A549 treated with RU486 at 1 μM for 4 hours (cell line): ENCODE measurements around the gene NCF2. TPM values are rescaled to one million over a fixed set of nuclear protein-coding genes. Genes with fewer than 3 reads are reported as not detected.

Experiments
- total RNA-seq: library from RNA; stranded (reverse); fragments of 200-300 nt; extraction: Qiagen RNA extraction; gene quantifications from 5 replicates; pipeline ENCODE4 v1.2.3, GENCODE V29; 2022; ENCODE audit warnings: low read depth

Gene NCF2
- 2.3 to 3.4 TPM (median 2.8 TPM) in 5 replicates for total RNA-seq

DNA sequence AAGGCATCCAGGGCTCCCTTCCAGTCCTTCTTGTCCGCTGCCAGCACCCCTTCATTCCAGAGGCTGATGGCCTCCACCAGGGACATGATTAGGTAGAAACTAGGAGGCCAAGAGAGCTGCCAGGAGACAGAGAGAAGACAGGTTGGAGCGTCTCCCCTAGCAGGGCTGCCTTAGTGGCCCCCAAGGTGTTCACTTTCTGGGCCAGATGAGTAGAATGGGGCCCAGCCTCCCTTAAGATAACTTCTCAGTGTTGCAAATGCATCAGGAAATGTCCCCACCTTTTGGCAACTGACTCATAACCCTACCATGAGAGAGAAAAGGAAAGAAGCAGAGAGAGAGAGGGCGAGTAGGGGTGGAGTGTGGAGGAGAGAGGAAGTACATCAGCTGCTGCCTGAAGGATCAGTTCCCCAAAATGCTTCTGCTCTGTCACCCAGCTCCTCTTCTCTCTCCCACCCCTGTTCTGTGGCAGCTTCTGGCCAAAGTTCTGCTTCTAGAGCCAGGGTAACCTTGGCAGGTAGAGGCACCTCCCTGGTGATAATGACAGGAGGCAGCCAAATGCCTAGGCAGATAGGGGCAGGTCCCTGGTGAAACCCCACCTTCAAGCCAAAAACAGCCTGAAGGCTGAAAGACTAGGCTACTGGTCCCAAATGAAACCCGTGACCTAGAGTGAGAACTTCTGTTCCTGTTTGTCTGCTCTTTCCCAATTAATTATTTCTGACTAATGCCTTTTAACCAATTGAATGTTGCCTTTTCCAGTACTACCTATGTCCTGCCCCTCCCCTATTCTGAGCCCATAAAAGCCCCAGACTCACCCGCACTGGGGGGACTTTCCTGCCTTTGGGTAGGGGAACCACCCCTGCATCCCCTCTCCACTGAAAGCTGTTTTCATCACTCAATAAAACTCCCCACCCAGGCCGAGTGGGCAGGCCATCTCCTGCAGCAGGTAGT, at the start of gene NCF2:
NCF2 (minus strand) TSS at position 216 of the 948 bp plus-strand sequence; CDS start at position 86, 130 bp downstream.

DNA sequence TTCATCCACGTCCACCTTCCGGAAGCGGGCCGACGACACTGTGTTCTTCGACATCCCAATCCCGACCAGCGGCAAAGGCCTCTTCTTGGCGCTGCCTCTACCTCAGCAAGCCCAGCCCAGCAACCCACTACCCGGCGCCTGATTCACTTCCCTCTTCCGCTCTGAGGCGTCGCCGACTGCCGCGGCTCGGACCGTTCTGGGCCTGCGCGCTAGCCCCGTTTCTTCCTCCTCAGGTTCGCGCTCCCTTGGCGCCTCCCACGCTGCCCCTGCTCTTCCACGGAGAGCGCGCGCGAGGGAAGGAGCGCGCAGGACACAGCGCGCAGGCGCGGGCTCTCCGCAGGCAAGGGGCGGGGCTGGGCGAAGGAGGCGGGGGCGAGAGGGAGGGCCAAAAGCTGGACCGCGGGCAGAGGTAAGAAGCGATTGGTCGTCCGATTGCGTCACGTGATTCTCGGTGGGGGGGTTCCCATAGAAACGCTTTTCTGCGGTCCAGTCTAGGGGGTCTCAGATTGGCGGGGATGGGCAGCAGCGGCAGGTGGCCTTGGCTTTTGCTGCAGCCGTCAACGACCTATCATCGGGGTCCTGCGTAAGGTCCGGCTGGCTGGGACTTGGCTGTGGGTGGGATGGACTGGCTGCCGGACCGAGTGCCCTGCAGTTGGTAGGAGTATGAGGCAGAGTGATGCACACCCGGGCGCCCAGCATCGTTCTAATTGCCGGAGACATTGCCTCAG, 45.5 kb upstream of the NCF2 start, which contains the start of gene ARPC5:
ARPC5 (minus strand) TSS at position 178 of the 728 bp plus-strand sequence; CDS start at position 54, 124 bp downstream.

Other genes with a start within 250 kb of the NCF2 start
- 0.54 to 1.0 TPM (median 0.71 TPM) in 5 replicates for gene NMNAT2, start 172.1 kb downstream of the NCF2 start, total RNA-seq
- gene SMG7, start 118.0 kb downstream of the NCF2 start, total RNA-seq = 33.1 to 42.8 TPM (median 42.1 TPM) in 5 replicates
- 107 to 197 TPM (median 172 TPM) in 5 replicates for gene ARPC5, start 45.3 kb upstream of the NCF2 start, total RNA-seq
- gene APOBEC4, start 62.9 kb upstream of the NCF2 start, total RNA-seq = not detected in 5 replicates
- 0.83 to 1.2 TPM (median 0.87 TPM) in 5 replicates for gene RGL1, start 214.7 kb upstream of the NCF2 start, total RNA-seq